Vagina (tissue), 2 donors: ENCODE results near the gene NPIPA8. TPM values are rescaled to one million over a fixed set of nuclear protein-coding genes. Genes with fewer than 3 reads are reported as not detected.
"Not testable (repeated sequence)": the region's sequence is repeated elsewhere in the genome, so short reads cannot be mapped to it uniquely, and the experiment has no call there.

Source experiments
- DNase-seq, 2 donors: peaks; one replicate each; pipeline ENCODE4 v3.0.0-alpha.2; 2017; ENCODE audit errors: extremely low spot score in 2 of 2
- H3K27ac ChIP-seq: fragments of 200-600 bp; sonication (generic); one replicate; pipeline ENCODE4 v1.5.1; 2019
- H3K27me3 ChIP-seq: fragments of 200-600 bp; sonication (generic); one replicate; pipeline ENCODE4 v1.5.1; 2019
- H3K36me3 ChIP-seq, 2 donors: fragments of 200-600 bp; sonication (generic); one replicate each; pipeline ENCODE4 v1.5.1; 2017 to 2019
- H3K4me1 ChIP-seq: fragments of 200-600 bp; sonication (generic); one replicate; pipeline ENCODE4 v1.5.1; 2019
- H3K4me3 ChIP-seq, 2 donors: fragments of 200-600 bp; sonication (generic); 1 replicate in 1 of 2; 2 replicates in 1 of 2; pipeline ENCODE4 v1.5.1; 2016 to 2019
- H3K9me3 ChIP-seq: fragments of 200-600 bp; sonication (generic); one replicate; pipeline ENCODE4 v1.5.1; 2019
- intact Hi-C: fragments of 100-400 bp; cut with DNase I; formaldehyde crosslinking; loops from one replicate; pipeline ENCODE4 v1.15.1; 2023
- total RNA-seq: library from RNA; depleted of rRNA; stranded (reverse); fragments of >200 nt; gene quantifications from one replicate; pipeline ENCODE4 v1.2.3, GENCODE V29; 2016

The NPIPA8 gene
- not detected for total RNA-seq

GRCh38 chr16:18336636-18337035 is at the start of gene NPIPA8:
TSS of gene NPIPA8 (minus strand) at chr16:18336736. CDS start at chr16:18332662, 4,074 bp downstream.
- H3K36me3 ChIP-seq, H3K4me3 ChIP-seq, H3K27ac ChIP-seq, H3K27me3 ChIP-seq, H3K9me3 ChIP-seq, DNase-seq, H3K4me1 ChIP-seq, intact Hi-C loops: not testable (repeated sequence)

- DNase-seq, H3K9me3 ChIP-seq, H3K36me3 ChIP-seq, H3K27me3 ChIP-seq, H3K4me3 ChIP-seq, H3K27ac ChIP-seq, intact Hi-C loops, H3K4me1 ChIP-seq: not testable (repeated sequence)
Observed at GRCh38 chr16:18385285-18385684, 48.7 kb upstream of the NPIPA8 start.

- H3K4me3 ChIP-seq, H3K27me3 ChIP-seq, H3K36me3 ChIP-seq, H3K27ac ChIP-seq, H3K4me1 ChIP-seq, DNase-seq, intact Hi-C loops, H3K9me3 ChIP-seq: not testable (repeated sequence)
Observed at GRCh38 chr16:18384869-18385268, 48.3 kb upstream of the NPIPA8 start.

- H3K9me3 ChIP-seq, H3K27me3 ChIP-seq, H3K4me3 ChIP-seq, H3K36me3 ChIP-seq, H3K27ac ChIP-seq, H3K4me1 ChIP-seq, DNase-seq, intact Hi-C loops: not testable (repeated sequence)
Observed at GRCh38 chr16:18384098-18384636, 47.6 kb upstream of the NPIPA8 start.

GRCh38 chr16:18382696-18383095 is 46.2 kb upstream of the NPIPA8 start:
- H3K36me3 ChIP-seq, DNase-seq, H3K4me3 ChIP-seq, H3K9me3 ChIP-seq, H3K27ac ChIP-seq, intact Hi-C loops, H3K4me1 ChIP-seq, H3K27me3 ChIP-seq: not testable (repeated sequence)

- H3K9me3 ChIP-seq, intact Hi-C loops: not testable (repeated sequence)
Observed at GRCh38 chr16:18347742-18348141, 11.2 kb upstream of the NPIPA8 start.

GRCh38 chr16:18346993-18347392 is 10.5 kb upstream of the NPIPA8 start:
- H3K27ac ChIP-seq, DNase-seq, intact Hi-C loops, H3K4me3 ChIP-seq, H3K36me3 ChIP-seq, H3K27me3 ChIP-seq, H3K4me1 ChIP-seq, H3K9me3 ChIP-seq: not testable (repeated sequence)

More at GRCh38 chr16:18347742-18348141, 11.2 kb upstream of the NPIPA8 start:
- H3K4me3 ChIP-seq, H3K27me3 ChIP-seq, H3K36me3 ChIP-seq, H3K27ac ChIP-seq, H3K4me1 ChIP-seq, DNase-seq: not testable (repeated sequence)

GRCh38 chr16:18344634-18345033 is 8.1 kb upstream of the NPIPA8 start:
- H3K27ac ChIP-seq, H3K9me3 ChIP-seq, DNase-seq, H3K4me1 ChIP-seq, H3K27me3 ChIP-seq, intact Hi-C loops, H3K4me3 ChIP-seq, H3K36me3 ChIP-seq: not testable (repeated sequence)

- H3K9me3 ChIP-seq, H3K27ac ChIP-seq, H3K4me1 ChIP-seq, H3K27me3 ChIP-seq, DNase-seq, H3K4me3 ChIP-seq, H3K36me3 ChIP-seq, intact Hi-C loops: not testable (repeated sequence)
Observed at GRCh38 chr16:18341986-18342385, 5.5 kb upstream of the NPIPA8 start.

- DNase-seq, H3K36me3 ChIP-seq, intact Hi-C loops, H3K4me3 ChIP-seq, H3K4me1 ChIP-seq, H3K9me3 ChIP-seq, H3K27ac ChIP-seq, H3K27me3 ChIP-seq: not testable (repeated sequence)
Observed at GRCh38 chr16:18341417-18341960, 5.0 kb upstream of the NPIPA8 start.

- intact Hi-C loops, H3K27me3 ChIP-seq, DNase-seq, H3K36me3 ChIP-seq, H3K4me1 ChIP-seq, H3K9me3 ChIP-seq, H3K4me3 ChIP-seq, H3K27ac ChIP-seq: not testable (repeated sequence)
Observed at GRCh38 chr16:18339210-18339609, 2.7 kb upstream of the NPIPA8 start.

GRCh38 chr16:18311811-18312210 is 24.7 kb downstream of the NPIPA8 start:
- H3K36me3 ChIP-seq, H3K4me1 ChIP-seq, H3K27me3 ChIP-seq, DNase-seq, H3K27ac ChIP-seq, H3K4me3 ChIP-seq, intact Hi-C loops, H3K9me3 ChIP-seq: not testable (repeated sequence)

GRCh38 chr16:18309159-18309558 is 27.4 kb downstream of the NPIPA8 start:
- H3K4me1 ChIP-seq, DNase-seq, H3K36me3 ChIP-seq, H3K4me3 ChIP-seq, intact Hi-C loops, H3K27me3 ChIP-seq, H3K27ac ChIP-seq, H3K9me3 ChIP-seq: not testable (repeated sequence)

GRCh38 chr16:18307241-18307640 is 29.3 kb downstream of the NPIPA8 start:
- intact Hi-C loops, H3K27ac ChIP-seq, H3K4me1 ChIP-seq, H3K9me3 ChIP-seq, H3K4me3 ChIP-seq, DNase-seq, H3K36me3 ChIP-seq, H3K27me3 ChIP-seq: not testable (repeated sequence)
